Stimulated activated CD4-positive, alpha-beta T cell treated with anti-CD3 and anti-CD28 coated beads, Interleukin-2, amount 100 ng/mL, for 4 hours (primary cell): ENCODE results near the gene CDK4.

Experiments used
- DNase-seq: peaks from one replicate; pipeline ENCODE4 v3.0.0-alpha.2; 2020; ENCODE audit warnings: low read depth

The CDK4 gene

GRCh38 chr12:57771873-57772428 is 19.8 kb upstream of the CDK4 start, which contains the start of gene METTL1:
TSS of gene METTL1 (minus strand) at chr12:57772105. CDS start at chr12:57772083, 22 bp downstream.
- DNase-seq, result peak; percentile 91

DNA sequence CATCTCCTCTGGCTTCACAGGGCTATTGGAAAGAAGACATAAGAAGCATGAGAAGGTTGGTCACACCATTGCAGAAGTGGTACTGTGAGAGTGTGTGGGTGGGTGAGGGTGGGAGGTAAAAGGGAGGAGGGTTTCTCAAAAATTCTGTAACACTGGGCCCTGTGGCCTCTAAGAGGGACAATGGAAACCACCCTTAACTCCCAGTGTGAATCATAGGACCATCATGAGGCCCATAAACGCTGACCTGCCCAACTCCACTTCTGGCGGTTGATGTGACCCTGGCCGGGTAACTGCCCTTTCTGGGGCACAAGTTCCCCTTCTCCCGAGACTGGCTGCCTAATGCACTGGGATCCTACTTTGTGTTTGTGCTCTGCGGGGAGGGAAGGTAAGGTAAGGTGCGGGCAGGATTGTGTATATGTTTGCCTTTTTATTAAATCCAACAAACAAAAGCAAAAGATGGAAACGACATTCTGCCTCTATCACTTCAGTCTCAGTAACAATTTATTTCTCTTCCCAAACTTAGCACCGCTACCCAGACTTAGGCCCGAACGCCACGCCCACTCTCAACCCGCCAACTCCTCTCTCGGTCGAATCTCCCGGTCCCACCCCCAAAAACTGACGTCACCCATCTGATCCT is 19.2 kb upstream of the CDK4 start:
- DNase-seq, result peak; percentile 90

- DNase-seq, result no peak
These were observed 18.6 kb upstream of the CDK4 start for GRCh38 chr12:57770734-57771133.

- DNase-seq, result no peak
These were observed 17.5 kb upstream of the CDK4 start for GRCh38 chr12:57769594-57769993.

- DNase-seq, result no peak
These were observed 15.8 kb upstream of the CDK4 start for GRCh38 chr12:57767876-57768275.

DNA sequence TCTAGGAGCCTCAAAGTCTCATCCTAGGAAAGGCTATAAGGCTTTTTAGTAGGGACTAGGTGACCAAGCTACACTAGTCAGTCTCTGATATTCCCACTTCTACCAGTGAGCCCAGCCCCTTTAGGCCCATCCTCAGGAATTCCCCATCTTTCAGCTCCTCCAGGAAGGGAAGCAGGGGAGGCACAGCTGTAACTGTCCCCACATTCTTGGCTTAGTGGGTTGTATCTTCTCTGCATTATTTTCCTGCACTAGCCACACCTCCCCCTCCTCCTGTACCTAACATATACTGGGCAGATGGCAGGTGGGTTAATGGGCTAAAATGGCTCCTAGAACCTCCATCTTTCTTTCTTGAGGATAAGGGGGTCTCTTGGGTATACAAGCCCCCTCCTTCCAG is 15.2 kb upstream of the CDK4 start:
- DNase-seq, result no peak

GRCh38 chr12:57766464-57767304 is 14.6 kb upstream of the CDK4 start, which contains the start of gene CYP27B1:
TSS of gene CYP27B1 (minus strand) at chr12:57767078. CDS start at chr12:57767041, 37 bp downstream.
- no peak for DNase-seq

DNA sequence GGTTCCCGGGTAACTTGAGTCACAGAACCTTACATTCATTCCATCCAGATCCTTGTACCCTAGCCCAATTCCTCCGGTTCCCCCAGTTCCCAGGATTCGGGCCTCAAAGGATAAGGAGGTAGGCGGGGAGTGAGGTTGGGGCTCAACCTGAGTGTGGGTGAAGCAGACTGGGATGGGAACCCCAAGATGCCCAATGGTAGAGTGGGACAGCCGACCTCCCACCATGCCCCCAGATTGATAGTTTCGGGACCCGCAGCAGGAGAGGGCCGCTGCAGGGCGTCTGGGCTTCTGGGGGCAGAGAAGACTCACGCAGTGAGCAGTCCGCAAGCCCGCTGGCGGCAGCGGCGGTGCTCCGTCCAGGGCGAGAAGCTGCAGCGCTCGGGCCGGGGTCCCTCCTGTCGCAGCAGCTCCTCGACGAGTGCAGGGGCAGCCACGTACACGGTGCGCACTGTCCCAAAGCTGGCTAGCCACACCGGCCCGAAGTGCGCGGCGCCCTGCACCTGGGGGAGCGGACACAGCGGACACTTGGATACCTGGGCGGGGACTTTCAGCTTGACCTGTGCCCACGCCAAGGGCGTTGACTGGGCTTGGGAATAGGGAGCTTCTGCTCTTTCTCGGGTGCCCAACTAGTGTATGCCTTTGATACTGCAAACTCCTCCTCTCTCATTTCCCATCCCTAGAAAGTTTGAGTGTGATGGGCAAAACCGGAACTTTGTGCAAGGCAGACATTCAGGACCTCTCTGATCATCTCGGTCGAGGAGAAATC is 13.8 kb upstream of the CDK4 start:
- no peak for DNase-seq

DNA sequence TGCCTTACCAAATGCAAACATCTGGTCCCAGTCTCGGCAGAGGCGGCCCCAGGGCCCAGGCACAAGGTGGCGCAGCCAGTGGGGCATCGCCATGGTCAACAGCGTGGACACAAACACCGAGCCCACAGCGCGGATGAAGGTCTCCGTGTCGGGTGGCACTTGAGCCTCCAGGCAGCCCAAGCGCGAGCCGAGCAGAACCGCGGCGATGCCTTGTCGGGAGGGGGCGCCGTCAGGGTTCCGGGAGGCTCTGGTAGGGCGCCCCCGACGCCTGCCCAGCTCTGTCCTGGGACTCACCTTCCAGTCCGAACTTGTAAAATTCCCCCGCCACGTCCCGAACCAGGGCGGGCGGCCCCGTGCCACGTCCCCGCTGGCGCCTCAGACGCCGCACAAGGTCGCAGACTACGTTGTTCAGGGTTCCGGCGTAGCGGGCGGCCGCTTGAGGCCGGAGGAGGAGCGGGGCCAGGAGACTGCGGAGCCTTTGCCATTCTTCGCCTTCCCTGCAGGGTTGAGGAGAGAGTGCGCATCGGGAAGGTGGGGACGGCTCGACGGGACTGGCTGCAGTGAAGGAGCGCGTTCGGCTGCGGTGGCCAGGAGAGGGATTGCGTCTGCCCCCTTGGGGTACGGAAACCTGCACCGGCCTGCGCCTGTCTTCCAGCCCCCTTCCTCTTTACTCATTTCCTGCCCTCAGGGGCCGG is 13.0 kb upstream of the CDK4 start:
- DNase-seq, result no peak

DNA sequence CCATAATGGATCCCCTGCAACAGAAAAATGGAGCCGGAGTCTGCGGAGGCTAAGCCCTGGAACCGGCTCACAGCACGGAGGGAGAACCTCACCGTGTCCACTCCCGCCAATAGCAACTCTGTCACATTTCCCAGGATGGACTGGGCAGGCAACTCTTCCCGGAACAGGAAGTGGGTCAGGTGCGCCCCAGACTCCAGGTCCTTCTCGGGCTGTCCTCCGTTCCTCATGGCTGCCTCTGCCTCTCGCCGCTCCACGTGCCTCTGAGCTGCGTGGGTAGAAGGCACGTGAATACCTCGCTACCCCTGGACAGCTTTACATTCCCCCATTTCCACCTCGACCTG is 12.5 kb upstream of the CDK4 start:
- DNase-seq, result no peak

DNA sequence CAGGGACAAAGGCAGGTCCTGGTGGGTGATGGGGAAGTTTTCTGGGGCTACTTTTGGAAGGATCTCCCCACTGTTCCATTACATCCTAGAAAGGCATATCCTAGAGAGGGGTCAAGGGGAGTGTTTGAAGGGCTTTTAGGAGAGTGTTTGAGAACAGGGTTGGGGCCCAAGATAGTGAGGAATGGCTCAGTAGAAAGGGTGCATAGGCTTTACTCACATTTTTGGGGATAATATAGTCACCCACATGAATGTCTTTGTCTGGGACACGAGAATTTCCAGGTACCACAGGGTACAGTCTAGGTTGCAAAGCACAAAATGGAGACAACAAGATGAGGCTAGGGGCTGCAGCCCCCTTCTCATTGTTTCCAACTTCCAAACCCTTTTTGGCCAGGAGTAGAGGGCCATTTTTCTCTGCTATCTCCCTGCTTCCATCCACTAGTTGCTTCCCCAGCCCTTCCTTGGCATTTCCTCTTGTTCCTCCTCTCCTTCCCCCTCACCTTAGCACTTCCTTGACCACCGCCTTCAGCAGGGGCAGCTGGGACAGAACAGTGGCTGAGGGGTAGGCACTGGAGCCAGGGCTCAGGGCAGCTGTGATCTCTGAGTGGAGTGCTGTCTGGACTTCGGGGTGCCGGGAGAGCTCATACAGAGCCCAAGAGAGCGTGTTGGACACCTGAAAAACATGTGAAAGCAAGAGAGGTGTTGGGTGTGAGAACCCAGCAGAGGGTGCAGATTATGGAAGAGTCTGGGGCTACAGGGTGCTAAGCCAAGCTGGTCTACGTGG is 12.0 kb upstream of the CDK4 start:
- DNase-seq, result no peak

- DNase-seq, result no peak
These were observed 10.4 kb upstream of the CDK4 start for GRCh38 chr12:57762463-57762862.

DNA sequence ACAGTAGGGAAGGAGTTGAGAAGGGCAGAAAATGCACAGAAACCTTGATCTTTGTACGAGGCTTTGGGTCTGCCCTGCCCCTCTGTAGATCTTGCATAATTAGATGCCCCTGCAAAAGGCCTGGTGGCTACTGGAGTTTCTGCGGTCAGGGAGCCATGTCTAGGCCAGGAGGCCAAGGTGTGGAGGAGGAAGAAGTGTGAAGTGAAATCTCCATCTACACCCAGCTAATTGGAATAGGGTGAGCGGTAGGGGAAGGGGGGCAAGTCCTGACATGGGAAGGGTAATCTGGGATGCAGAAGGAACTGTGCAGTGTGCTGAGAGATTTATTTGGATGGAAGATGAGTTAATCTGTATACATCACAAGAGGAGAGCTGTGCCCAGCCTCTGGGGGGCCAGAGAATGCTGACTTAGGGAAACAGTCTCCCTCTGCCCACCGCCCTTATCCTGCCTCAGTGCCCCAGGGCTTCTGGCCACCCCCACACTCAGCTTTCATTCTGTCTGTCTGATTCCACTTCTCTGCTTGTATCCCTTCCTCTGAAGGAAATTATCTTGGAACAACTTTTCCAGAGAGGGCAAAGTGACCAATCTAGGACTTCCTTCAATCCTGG is 9.4 kb upstream of the CDK4 start:
- no peak for DNase-seq

GRCh38 chr12:57760347-57760982 is 8.4 kb upstream of the CDK4 start:
- DNase-seq, result no peak

DNA sequence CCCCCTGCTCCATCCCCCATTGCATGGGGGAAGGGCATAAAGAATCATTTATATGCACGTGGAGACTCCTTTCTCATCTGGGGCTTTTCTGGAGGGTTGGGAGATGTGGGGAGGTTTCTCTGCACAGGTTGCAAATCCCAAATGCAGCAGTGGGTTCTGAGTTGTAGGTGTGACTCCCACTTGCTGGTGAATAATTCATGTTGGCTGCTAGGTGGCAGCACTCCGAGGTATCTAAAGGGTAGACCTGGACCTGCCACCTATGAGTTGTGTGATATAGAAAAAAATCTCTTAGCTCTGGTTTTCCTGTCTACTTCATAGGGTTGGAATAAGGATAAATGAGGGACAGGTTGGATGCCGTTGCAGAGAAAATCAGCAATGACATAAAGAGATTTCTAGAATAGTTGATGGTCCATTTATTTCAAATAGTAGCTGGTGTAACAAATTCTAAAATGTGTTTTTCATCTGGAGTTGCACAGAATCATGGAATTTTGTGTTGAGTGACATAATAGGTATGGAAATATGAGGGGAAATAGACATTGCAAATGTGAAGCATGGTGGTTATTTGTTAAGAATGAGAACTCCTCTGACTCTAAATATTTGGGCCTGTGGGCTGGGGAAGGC is 7.4 kb upstream of the CDK4 start:
- DNase-seq, result no peak

GRCh38 chr12:57758552-57759359 is 6.6 kb upstream of the CDK4 start:
- no peak for DNase-seq

DNA sequence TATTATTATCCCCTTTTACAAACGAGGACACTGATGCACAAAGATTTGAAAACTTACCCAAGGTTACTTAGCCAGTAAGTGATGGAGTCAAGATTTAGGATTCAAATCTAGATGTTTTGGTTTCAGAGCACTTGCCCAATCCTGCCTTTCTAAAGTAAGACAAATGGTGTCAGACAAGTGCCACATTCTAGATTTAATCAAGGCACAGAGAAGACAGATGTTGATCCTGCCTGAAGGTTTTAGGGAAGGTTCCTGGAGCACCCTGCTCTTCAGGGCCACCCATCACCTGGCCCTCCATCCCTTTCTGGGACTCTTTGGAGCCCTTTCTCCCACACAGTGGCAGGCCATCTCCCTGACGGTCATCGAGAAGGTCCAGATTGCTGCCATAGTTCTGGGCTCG is 5.7 kb upstream of the CDK4 start:
- DNase-seq, result no peak

DNA sequence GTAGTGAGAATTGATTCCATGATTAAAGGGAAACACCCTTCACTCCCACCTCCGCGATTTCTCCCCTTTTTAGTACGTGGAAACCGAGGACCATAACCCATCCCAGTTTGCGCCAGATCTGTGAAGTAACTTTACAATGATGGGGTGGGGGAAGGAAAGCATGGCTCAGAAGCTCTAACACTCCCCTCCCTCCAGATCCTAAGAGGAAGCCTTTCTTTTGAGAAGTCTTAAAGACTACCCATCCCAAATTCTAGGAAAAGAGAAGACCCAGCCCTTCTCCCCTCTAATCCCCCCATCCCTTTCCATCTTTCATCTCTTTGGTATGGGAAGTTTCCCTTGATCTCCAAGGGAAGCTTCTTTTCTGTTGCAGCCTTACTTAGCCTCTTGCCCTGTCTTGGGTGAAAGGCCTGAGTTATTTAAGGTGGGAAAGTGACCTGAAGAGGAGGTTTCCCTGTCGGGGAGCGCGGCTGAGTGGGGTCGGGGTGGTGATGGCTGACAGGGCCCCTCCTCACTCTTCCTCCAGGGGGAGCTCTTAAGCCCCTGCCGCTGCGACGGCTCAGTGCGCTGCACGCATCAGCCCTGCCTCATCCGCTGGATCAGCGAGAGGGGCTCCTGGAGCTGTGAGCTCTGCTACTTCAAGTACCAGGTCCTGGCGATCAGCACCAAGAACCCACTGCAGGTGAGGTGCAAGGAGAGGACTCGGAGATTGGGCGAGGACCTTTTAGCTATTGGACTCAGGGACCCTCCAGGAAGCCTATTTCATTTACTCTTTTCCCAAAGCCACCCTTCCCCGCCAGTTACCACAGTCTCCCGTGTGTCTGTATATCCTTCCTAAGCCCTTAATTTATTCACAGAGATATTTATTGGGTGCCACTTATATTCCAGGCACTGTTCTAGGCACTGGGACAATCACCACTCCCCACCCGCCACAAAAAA is 4.6 kb upstream of the CDK4 start:
- peak; percentile 61 for DNase-seq
